GM23338 (cell line): ENCODE data around the gene RAB19. TPM values are rescaled to one million over a fixed set of nuclear protein-coding genes. Genes with fewer than 3 reads are reported as not detected.

Experiments
- ATAC-seq: fragments of 200-7000 bp; cut with Tn5 transposase; 3 replicates; pipeline ENCODE4 v1.9.1; 2020
- DNase-seq: peaks from one replicate; pipeline ENCODE4 v3.0.0-alpha.2; 2015; ENCODE audit warnings: low spot score
- H2AFZ ChIP-seq: fragments of 200-600 bp; sonication (generic); 2 replicates; pipeline ENCODE4 v1.8.0; 2016; ENCODE audit warnings: antibody characterized with exemption, mild to moderate bottlenecking, moderate library complexity
- H3F3A ChIP-seq: fragments of 200-600 bp; sonication (generic); replicated peaks from 2 replicates; pipeline ENCODE4 v1.8.0; 2017; ENCODE audit warnings: antibody characterized with exemption, mixed run types, low read depth
- H3K27ac ChIP-seq: fragments of 200-600 bp; sonication (generic); 2 replicates; pipeline ENCODE4 v1.6.1; 2016; ENCODE audit warnings: low read depth
- H3K27me3 ChIP-seq: fragments of 200-600 bp; sonication (generic); 2 replicates; pipeline ENCODE4 v1.8.0; 2016; ENCODE audit warnings: mild to moderate bottlenecking, mixed run types, moderate library complexity; ENCODE audit not compliant: insufficient read depth
- H3K36me3 ChIP-seq: fragments of 200-600 bp; sonication (generic); 2 replicates; pipeline ENCODE4 v1.8.0; 2016; ENCODE audit warnings: mild to moderate bottlenecking; ENCODE audit not compliant: insufficient read depth
- H3K4me1 ChIP-seq: fragments of 200-600 bp; sonication (generic); 2 replicates; pipeline ENCODE4 v1.8.0; 2016; ENCODE audit warnings: mild to moderate bottlenecking, moderate library complexity; ENCODE audit not compliant: insufficient read depth
- H3K4me2 ChIP-seq: fragments of 200-600 bp; sonication (generic); 2 replicates; pipeline ENCODE4 v1.7.1; 2017; ENCODE audit warnings: mixed run types
- H3K4me3 ChIP-seq: fragments of 200-600 bp; sonication (generic); 2 replicates; pipeline ENCODE4 v1.6.1; 2016; ENCODE audit warnings: mixed run types
- H3K79me2 ChIP-seq: fragments of 200-600 bp; sonication (generic); replicated peaks from 2 replicates; pipeline ENCODE4 v1.8.0; 2017; ENCODE audit warnings: mild to moderate bottlenecking; ENCODE audit not compliant: insufficient read depth
- H3K9me2 ChIP-seq: fragments of 200-600 bp; sonication (generic); 2 replicates; pipeline ENCODE4 v1.8.0; 2017; ENCODE audit not compliant: insufficient read depth
- H4K20me1 ChIP-seq: fragments of 200-600 bp; sonication (generic); replicated peaks from 2 replicates; pipeline ENCODE4 v1.8.0; 2017; ENCODE audit warnings: mild to moderate bottlenecking; ENCODE audit not compliant: insufficient read depth
- H3K27ac Mint-ChIP-seq: 2 replicates; pipeline ENCODE4 v1.8.0; 2020; ENCODE audit warnings: inconsistent platforms, mild to moderate bottlenecking, moderate library complexity, mixed read lengths
- H3K27me3 Mint-ChIP-seq: 3 replicates; pipeline ENCODE4 v1.8.0; 2022; ENCODE audit warnings: low read depth, mild to moderate bottlenecking, moderate library complexity, mixed read lengths, inconsistent platforms; ENCODE audit not compliant: insufficient read depth, poor library complexity
- H3K36me3 Mint-ChIP-seq: 3 replicates; pipeline ENCODE4 v1.8.0; 2021; ENCODE audit warnings: low read depth, mild to moderate bottlenecking, inconsistent platforms, moderate library complexity, mixed read lengths
- H3K4me1 Mint-ChIP-seq: 3 replicates; pipeline ENCODE4 v1.8.0; 2020; ENCODE audit warnings: mild to moderate bottlenecking, inconsistent platforms, mixed read lengths
- H3K4me3 Mint-ChIP-seq: 3 replicates; pipeline ENCODE4 v1.8.0; 2021; ENCODE audit warnings: moderate library complexity, mild to moderate bottlenecking, inconsistent platforms, mixed read lengths
- H3K9me3 Mint-ChIP-seq: 3 replicates; pipeline ENCODE4 v1.8.0; 2020; ENCODE audit warnings: moderate library complexity, mild to moderate bottlenecking, inconsistent platforms, mixed read lengths
- CTCF ChIP-seq, 2 experiments: fragments of 200-600 bp in 1 of 2; sonication (generic) in 1 of 2; conservative IDR thresholded peaks; 2 replicates each; pipeline versions ENCODE4 v1.5.1 to v1.6.1; 2016 to 2017; ENCODE audit warnings: antibody characterized with exemption in 2 of 2, low read depth in 2 of 2, mild to moderate bottlenecking in 2 of 2, moderate library complexity in 1 of 2
- ETS1 ChIP-seq: IDR thresholded peaks from 2 replicates; pipeline ENCODE4 v1.6.1; 2016; ENCODE audit warnings: antibody characterized with exemption
- EZH2 ChIP-seq: fragments of 200-600 bp; sonication (generic); IDR thresholded peaks from one replicate; pipeline ENCODE4 v1.8.0; 2017; ENCODE audit warnings: antibody characterized with exemption, mild to moderate bottlenecking, low read depth; ENCODE audit not compliant: unreplicated experiment
- EZH2phosphoT487 ChIP-seq: fragments of 200-600 bp; sonication (generic); IDR thresholded peaks from one replicate; pipeline ENCODE4 v1.8.1; 2018; ENCODE audit warnings: antibody characterized with exemption; ENCODE audit not compliant: unreplicated experiment
- JUNB ChIP-seq: IDR thresholded peaks from one replicate; pipeline ENCODE4 v1.6.1; 2016; ENCODE audit warnings: antibody characterized with exemption; ENCODE audit not compliant: unreplicated experiment
- NANOG ChIP-seq: IDR thresholded peaks from 2 replicates; pipeline ENCODE4 v1.6.1; 2016; ENCODE audit warnings: antibody characterized with exemption, borderline replicate concordance
- POLR2AphosphoS5 ChIP-seq: IDR thresholded peaks from 2 replicates; pipeline ENCODE4 v1.6.1; 2016; ENCODE audit warnings: antibody characterized with exemption, low read depth
- ZNF114 ChIP-seq: fragments of 250-450 bp; sonication (Bioruptor Pico); IDR thresholded peaks from 2 replicates; pipeline ENCODE4 v1.5.0; 2020; ENCODE audit warnings: mild to moderate bottlenecking, moderate library complexity
- ZNF331 ChIP-seq: fragments of 250-450 bp; sonication (Bioruptor Pico); IDR thresholded peaks from 2 replicates; pipeline ENCODE4 v1.5.0; 2020; ENCODE audit warnings: low read depth, mild to moderate bottlenecking, moderate library complexity
- polyA plus RNA-seq: library from polyadenylated mRNA; unstranded; fragments of >200 nt; fragmentation: Nextera tagmentation; extraction: Ambion mirVana; gene quantifications from 2 replicates; pipeline ENCODE4 v1.2.1, GENCODE V29; 2016
- total RNA-seq: library from RNA; depleted of rRNA; stranded (reverse); fragments of >200 nt; shearing (Covaris generic); gene quantifications from 2 replicates; pipeline ENCODE4 v1.2.3, GENCODE V29; 2014

The RAB19 gene
- total and polyA plus RNA-seq, 2 experiments from 2014 or later = 2.5 to 5.2 TPM

GRCh38 chr7:140458916-140459315 is 55.1 kb downstream of the RAB19 start (continued):
- no peak for TF ChIP-seq EZH2phosphoT487
- no peak for TF ChIP-seq POLR2AphosphoS5
- no peak for TF ChIP-seq NANOG
- TF ChIP-seq ZNF114 = no peak
- no peak for TF ChIP-seq CTCF (conservative IDR thresholded peaks at IDR 0.05; ENCODE audit: low read depth in 2 of 2)
- no peak for TF ChIP-seq ZNF331 (CRISPR knock-in tag)

- Mint-ChIP-seq H3K36me3 (peaks cover 78% of the 10 kb centered on the region), H3K4me1 (peaks cover 14% of the 10 kb centered on the region), H3K27ac (no peak overlapping the region), H3K27me3 (peaks cover 3% of the 10 kb centered on the region), H3K4me3 (no peak overlapping the region), H3K9me3 (no peaks in the 10 kb centered on the region)
- Histone ChIP-seq H4K20me1 (peaks cover 34% of the 10 kb centered on the region), H3K27ac (no peak overlapping the region), H3K4me1 (peaks cover 12% of the 10 kb centered on the region), H3K79me2 (peaks cover 86% of the 10 kb centered on the region), H3K4me2 (no peak overlapping the region), H3K36me3 (peaks cover 41% of the 10 kb centered on the region), H3K9me2 (no peaks in the 10 kb centered on the region), H3F3A (peaks cover 12% of the 10 kb centered on the region; the same call in 1 of the 2 replicates), H3K27me3 (no peaks in the 10 kb centered on the region), H3K4me3 (no peak overlapping the region), H2AFZ (no peak overlapping the region)
- ATAC-seq (no peak), DNase-seq (no peak)
- TF ChIP-seq POLR2AphosphoS5 = no peak
- TF ChIP-seq ETS1 = no peak
- no peak for TF ChIP-seq EZH2phosphoT487
- TF ChIP-seq CTCF (conservative IDR thresholded peaks at IDR 0.05; ENCODE audit: low read depth in 2 of 2) = no peak
These were observed 59.3 kb downstream of the RAB19 start for GRCh38 chr7:140463111-140463510.

GRCh38 chr7:140475747-140476333 is 72.0 kb downstream of the RAB19 start:
- ATAC-seq (no peak), DNase-seq (peak; percentile 82)
- H3K27me3 ChIP-seq = no peaks in the 10 kb centered on the region
- TF ChIP-seq POLR2AphosphoS5 (no peak), NANOG (no peak), EZH2 (no peak), CTCF (conservative IDR thresholded peaks at IDR 0.05; ENCODE audit: low read depth in 2 of 2) (peak; percentile 60 to 72), JUNB (no peak)
- peaks cover 24% of the 10 kb centered on the region for H3K4me1 Mint-ChIP-seq
- no peaks in the 10 kb centered on the region for H3K9me2 ChIP-seq
- H3F3A ChIP-seq = peaks cover 7% of the 10 kb centered on the region
- peaks cover 79% of the 10 kb centered on the region for H3K79me2 ChIP-seq
- peaks cover 4% of the 10 kb centered on the region; the same call in 1 of the 2 replicates for H3K36me3 ChIP-seq
- H3K4me3 Mint-ChIP-seq = peak overlapping the region; percentile 30; the same call in 1 of the 3 replicates
- H4K20me1 ChIP-seq = peaks cover 24% of the 10 kb centered on the region
- no peak overlapping the region for H3K4me2 ChIP-seq
- H3K36me3 Mint-ChIP-seq = peaks cover 14% of the 10 kb centered on the region
- H3K27ac Mint-ChIP-seq = no peak overlapping the region
- H3K9me3 Mint-ChIP-seq = no peaks in the 10 kb centered on the region; the same call in 2 of the 3 replicates
- no peak overlapping the region for H2AFZ ChIP-seq
- H3K27ac ChIP-seq = no peak overlapping the region
- H3K4me3 ChIP-seq = no peak overlapping the region
- H3K27me3 Mint-ChIP-seq = peaks cover 11% of the 10 kb centered on the region
- H3K4me1 ChIP-seq = peaks cover 18% of the 10 kb centered on the region
